GM12878 (cell line): ENCODE measurements around the gene RBM26. TPM values are rescaled to one million over a fixed set of nuclear protein-coding genes. Genes with fewer than 3 reads are reported as not detected.

Experiments
- ATAC-seq: fragments of 200-7000 bp; cut with Tn5 transposase; 3 replicates; pipeline ENCODE4 v1.9.1; 2020; ENCODE audit warnings: mild to moderate bottlenecking, moderate library complexity
- BruUV-seq: library from RNA; stranded (reverse); fragments of 400-500 nt; replicated peaks from 2 replicates; lab custom pipeline; 2021; lab: Mats Ljungman, UMichigan
- CTCF ChIA-PET: fragments of 300-600 bp; sonication (Branson Sonifier 250); formaldehyde crosslinking; extraction: SDS; loops from one replicate; lab custom pipeline; 2021; ENCODE audit warnings: inconsistent platforms; lab: Yijun Ruan, JAX
- POLR2A ChIA-PET: fragments of 350-600 bp; formaldehyde crosslinking; extraction: SDS; loops from one replicate; lab custom pipeline; 2021; ENCODE audit warnings: inconsistent platforms; lab: Charles Lee
- RAD21 ChIA-PET: fragments of 300-600 bp; sonication (Branson Sonifier 250); formaldehyde crosslinking; loops from one replicate; lab custom pipeline; 2023; ENCODE audit warnings: antibody characterized with exemption; ENCODE audit not compliant: unreplicated experiment; lab: Charles Lee
- SMC1A ChIA-PET: fragments of 300-600 bp; sonication (Branson Sonifier 250); formaldehyde crosslinking; loops from one replicate; lab custom pipeline; 2023; ENCODE audit not compliant: unreplicated experiment, uncharacterized antibody; lab: Charles Lee
- DNase-seq: peaks from one replicate; pipeline ENCODE4 v3.0.0-alpha.2; 2011; ENCODE audit warnings: low read depth, low spot score
- FAIRE-seq: peaks from 3 replicates; lab custom pipeline; 2011; peaks lifted over from hg19 to GRCh38; lab: Jason Lieb, UNC
- H2AFZ ChIP-seq: 2 replicates; pipeline ENCODE4 v1.6.0; 2011; ENCODE audit warnings: low read depth, low read length, control low read depth; ENCODE audit not compliant: control insufficient read depth
- H3K27ac ChIP-seq: 2 replicates; pipeline ENCODE4 v1.5.1; 2011; ENCODE audit warnings: control low read depth; ENCODE audit not compliant: control insufficient read depth, insufficient read depth
- H3K27me3 ChIP-seq, 2 experiments: replicated peaks in 1 of 2; 2 replicates each; pipeline versions ENCODE4 v1.6.0 to v1.6.1; 2011; ENCODE audit warnings: low read length in 1 of 2; ENCODE audit not compliant: control insufficient read depth in 2 of 2, insufficient read depth in 2 of 2
- H3K36me3 ChIP-seq, 2 experiments: 2 replicates each; pipeline ENCODE4 v1.5.1; 2011; ENCODE audit warnings: low read length in 1 of 2; ENCODE audit not compliant: control insufficient read depth in 2 of 2, insufficient read depth in 2 of 2
- H3K4me1 ChIP-seq: 2 replicates; pipeline ENCODE4 v1.6.1; 2011; ENCODE audit warnings: mild to moderate bottlenecking, low read length, moderate library complexity, mixed read lengths; ENCODE audit not compliant: control insufficient read depth, insufficient read depth
- H3K4me2 ChIP-seq: 2 replicates; pipeline ENCODE4 v1.6.0; 2011; ENCODE audit warnings: control low read depth; ENCODE audit not compliant: control insufficient read depth, insufficient read depth
- H3K4me3 ChIP-seq: fragments of 200-600 bp; sonication (generic); 2 replicates; pipeline ENCODE4 v1.5.1; 2016
- H3K79me2 ChIP-seq: 2 replicates; pipeline ENCODE4 v1.6.0; 2011; ENCODE audit warnings: low read length; ENCODE audit not compliant: control insufficient read depth, insufficient read depth
- H3K9ac ChIP-seq: 2 replicates; pipeline ENCODE4 v1.8.0; 2011; ENCODE audit warnings: low read length, control low read depth, mixed read lengths; ENCODE audit not compliant: control insufficient read depth, insufficient read depth
- H3K9me3 ChIP-seq: replicated peaks from 3 replicates; pipeline ENCODE4 v1.5.1; 2011; ENCODE audit warnings: mild to moderate bottlenecking, low read length; ENCODE audit not compliant: control insufficient read depth, insufficient read depth
- H4K20me1 ChIP-seq: 2 replicates; pipeline ENCODE4 v1.6.0; 2011; ENCODE audit not compliant: control insufficient read depth, insufficient read depth
- ASH2L ChIP-seq: fragments of 300-600, 200-600 bp; sonication (generic); IDR thresholded peaks from 2 replicates; pipeline ENCODE4 v1.6.1; 2017; ENCODE audit warnings: low read depth, mild to moderate bottlenecking, borderline replicate concordance
- BACH1 ChIP-seq: fragments of 450-650 bp; IDR thresholded peaks from 2 replicates; pipeline ENCODE4 v1.6.1; 2017; ENCODE audit warnings: mild to moderate bottlenecking, borderline replicate concordance
- EZH2 ChIP-seq: IDR thresholded peaks from 2 replicates; pipeline ENCODE4 v1.6.1; 2012; ENCODE audit warnings: low read depth, mild to moderate bottlenecking, control low read depth, inconsistent platforms, low read length, borderline replicate concordance; ENCODE audit not compliant: control insufficient read depth
- GATAD2B ChIP-seq: fragments of 450-650 bp; conservative IDR thresholded peaks from 2 replicates; pipeline ENCODE4 v1.6.1; 2017; ENCODE audit warnings: low read depth, mild to moderate bottlenecking, moderate library complexity
- HDAC2 ChIP-seq: fragments of 200-600 bp; sonication (generic); IDR thresholded peaks from 2 replicates; pipeline ENCODE4 v1.6.1; 2017
- JUND ChIP-seq: IDR thresholded peaks from 2 replicates; pipeline ENCODE4 v1.6.1; 2012; ENCODE audit warnings: low read depth, mild to moderate bottlenecking, low read length, improper control_type of control experiment, moderate library complexity
- MTA2 ChIP-seq: fragments of 450-650 bp; IDR thresholded peaks from 2 replicates; pipeline ENCODE4 v1.6.1; 2016; ENCODE audit warnings: low read depth, mild to moderate bottlenecking, moderate library complexity
- PAX5 ChIP-seq: IDR thresholded peaks from 2 replicates; pipeline ENCODE4 v1.6.1; 2011; ENCODE audit warnings: low read depth, low read length, borderline replicate concordance
- RB1 ChIP-seq: fragments of 450-650 bp; formaldehyde crosslinking; IDR thresholded peaks from 2 replicates; pipeline ENCODE4 v1.6.1; 2017; ENCODE audit warnings: mild to moderate bottlenecking, borderline replicate concordance
- REST ChIP-seq: IDR thresholded peaks from 2 replicates; pipeline ENCODE4 v1.6.1; 2012; ENCODE audit warnings: mild to moderate bottlenecking, low read depth, low read length
- RFX5 ChIP-seq: IDR thresholded peaks from 2 replicates; pipeline ENCODE4 v1.6.1; 2011; ENCODE audit warnings: low read depth, low read length, improper control_type of control experiment
- SMAD1 ChIP-seq: fragments of 450-650 bp; IDR thresholded peaks from 2 replicates; pipeline ENCODE4 v1.6.1; 2018; ENCODE audit warnings: mild to moderate bottlenecking, low read depth; ENCODE audit not compliant: partially characterized antibody
- SMAD5 ChIP-seq: IDR thresholded peaks from 2 replicates; pipeline ENCODE4 v1.6.1; 2016; ENCODE audit warnings: antibody characterized with exemption, low read depth
- STAT1 ChIP-seq: fragments of 450-650 bp; conservative IDR thresholded peaks from 2 replicates; pipeline ENCODE4 v1.6.1; 2014; ENCODE audit warnings: antibody characterized with exemption, mild to moderate bottlenecking
- STAT3 ChIP-seq: IDR thresholded peaks from 2 replicates; pipeline ENCODE4 v1.6.1; 2011; ENCODE audit warnings: low read depth, low read length, improper control_type of control experiment
- TBL1XR1 ChIP-seq: IDR thresholded peaks from 2 replicates; pipeline ENCODE4 v1.6.1; 2012; ENCODE audit warnings: low read depth, low read length, improper control_type of control experiment
- ZNF217 ChIP-seq: fragments of 450-650 bp; IDR thresholded peaks from 2 replicates; pipeline ENCODE4 v1.6.1; 2017; ENCODE audit warnings: antibody characterized with exemption, mild to moderate bottlenecking
- ZNF622 ChIP-seq: fragments of 450-650 bp; IDR thresholded peaks from 2 replicates; pipeline ENCODE4 v1.6.1; 2017; ENCODE audit warnings: mild to moderate bottlenecking, inconsistent platforms
- WGBS: methylation state at CpG from one replicate; pipeline ENCODE4 v1.1.6; 2016; ENCODE audit warnings: low lambda C conversion rate; ENCODE audit not compliant: insufficient replicate concordance, insufficient coverage; ENCODE audit errors: missing lambda C conversion rate; 5-methylcytosine and 5-hydroxymethylcytosine counted together
- in situ Hi-C: fragments of 300-500 bp; cut with MboI; formaldehyde crosslinking; loops from 9 replicates; pipeline ENCODE4 v1.14.3; 2018; ENCODE audit warnings: mixed read lengths
- intact Hi-C: fragments of 100-400 bp; cut with micrococcal nuclease; formaldehyde crosslinking; loops from one replicate; pipeline ENCODE4 v1.14.2; 2022; ENCODE audit not compliant: unreplicated experiment
- polyA plus RNA-seq, 11 experiments: library from polyadenylated mRNA; depleted of rRNA in 4 of 11; unstranded in 6 of 11; stranded (reverse) in 5 of 11; fragments of >200 nt; fragmentation: Nextera tagmentation in 4 of 11; fragmentation: Illumina TruSeq in 1 of 11; extraction: Ambion mirVana in 4 of 11; extraction: Trizol in 1 of 11; gene quantifications; 1 replicate in 1 of 11; 2 replicates in 10 of 11; pipeline versions ENCODE4 v1.2.1 to v1.2.3, GENCODE V29; 2011 to 2016; ENCODE audit warnings: inconsistent platforms in 2 of 11, missing spikeins in 2 of 11, low read depth in 1 of 11
- total RNA-seq, 4 experiments: library from RNA; depleted of rRNA in 3 of 4; stranded (reverse); fragments of >200 nt in 3 of 4; fragmentation: Illumina TruSeq in 1 of 4; extraction: Trizol in 1 of 4; gene quantifications; 2 replicates each; pipeline versions ENCODE4 v1.2.1 to v1.2.3, GENCODE V29; 2013 to 2021

RBM26 gene
- total and polyA plus RNA-seq, 10 of the 15 experiments (the other 5 are each of a cell fraction or from before 2014, with no cell fraction given): 17.6 to 71.3 (median 38.9) TPM

DNA sequence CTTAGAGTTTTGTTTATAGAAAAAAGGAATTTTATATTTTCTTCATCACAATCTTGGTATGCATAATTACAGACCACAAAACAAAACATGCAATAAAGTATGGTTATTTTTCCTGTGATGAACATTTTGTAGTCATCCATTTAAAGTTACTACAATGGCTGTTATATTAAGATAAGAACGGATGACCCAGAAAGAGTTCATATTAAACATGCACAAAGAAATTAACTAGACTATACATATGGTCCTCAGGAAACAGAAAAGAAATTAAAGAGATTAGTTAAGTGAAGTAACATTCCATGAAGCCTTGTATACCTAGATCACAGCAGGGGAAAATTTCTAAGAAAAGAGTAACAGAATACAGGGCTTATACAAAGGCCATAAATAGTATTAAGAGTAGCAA lies 36.8 kb downstream of the RBM26 start:
- Histone ChIP-seq H3K9me3 (no peaks in the 10 kb centered on the region), H3K4me3 (no peak overlapping the region), H3K36me3 (peaks cover 4 to 35% of the 10 kb centered on the region in 2 experiments), H2AFZ (no peak overlapping the region), H3K79me2 (peaks cover 1% of the 10 kb centered on the region), H3K4me1 (no peaks in the 10 kb centered on the region), H3K27ac (no peak overlapping the region), H3K27me3 (no peaks in the 10 kb centered on the region), H4K20me1 (no peaks in the 10 kb centered on the region), H3K4me2 (no peak overlapping the region), H3K9ac (no peak overlapping the region)
- WGBS: 100% methylated on average over 1 of the region's 1 CpG
- SMC1A ChIA-PET: no interaction called here
- CTCF ChIA-PET: no interaction called here
- FAIRE-seq (no peak), DNase-seq (no peak), ATAC-seq (no peak)
- in situ Hi-C loops: no loop called here
- no TSS peak for BruUV-seq
- no peak for TF ChIP-seq TBL1XR1
- TF ChIP-seq HDAC2: no peak
- no peak for TF ChIP-seq REST
- no peak for TF ChIP-seq SMAD5
- TF ChIP-seq ZNF217: no peak
- no peak for TF ChIP-seq BACH1
- TF ChIP-seq ZNF622: no peak
- TF ChIP-seq STAT3: no peak
- no peak for TF ChIP-seq MTA2
- TF ChIP-seq STAT1: no peak
- no peak for TF ChIP-seq RFX5
- no peak for TF ChIP-seq GATAD2B
- no peak for TF ChIP-seq SMAD1
- TF ChIP-seq ASH2L: no peak
- TF ChIP-seq EZH2: no peak
- TF ChIP-seq JUND: no peak
- TF ChIP-seq RB1: no peak
- no peak for TF ChIP-seq PAX5
- POLR2A ChIA-PET: no interaction called here
- intact Hi-C loops: no loop called here
- RAD21 ChIA-PET: no interaction called here
